MCF 10A (cell line): ENCODE results near the gene CALHM1. TPM values are rescaled to one million over a fixed set of nuclear protein-coding genes. Genes with fewer than 3 reads are reported as not detected.

ENCODE experiments used
- Bru-seq: library from RNA; stranded (reverse); fragments of 400-500 nt; gene quantifications from one replicate; lab custom pipeline; 2021; lab: Mats Ljungman, UMichigan
- BruChase-seq, 2 experiments: library from RNA; stranded (reverse); fragments of 400-500 nt; gene quantifications; one replicate each; lab custom pipeline; 2021; lab: Mats Ljungman, UMichigan
- BruUV-seq: library from RNA; stranded (reverse); fragments of 400-500 nt; replicated peaks from 2 replicates; lab custom pipeline; 2021; lab: Mats Ljungman, UMichigan
- CTCF ChIA-PET: fragments of 300-600 bp; sonication (Branson Sonifier 250); formaldehyde crosslinking; extraction: SDS; loops from one replicate; lab custom pipeline; 2021; ENCODE audit warnings: antibody characterized with exemption, inconsistent platforms; lab: Yijun Ruan, JAX
- POLR2A ChIA-PET: fragments of 300-600, 350-650 bp; sonication (Branson Sonifier 250); formaldehyde crosslinking; extraction: SDS; loops from one replicate; lab custom pipeline; 2020; ENCODE audit warnings: antibody characterized with exemption, inconsistent platforms; lab: Yijun Ruan, JAX
- DNase-seq: peaks from one replicate; pipeline ENCODE4 v3.0.0-alpha.2; 2018; ENCODE audit not compliant: unreplicated experiment
- H3K27ac Mint-ChIP-seq: one replicate; pipeline ENCODE4 v1.8.0; 2022; ENCODE audit warnings: mild to moderate bottlenecking, low read depth, mixed read lengths; ENCODE audit not compliant: unreplicated experiment
- H3K27me3 Mint-ChIP-seq: one replicate; pipeline ENCODE4 v1.8.0; 2022; ENCODE audit warnings: mixed read lengths; ENCODE audit not compliant: insufficient read depth, unreplicated experiment
- H3K36me3 Mint-ChIP-seq: one replicate; pipeline ENCODE4 v1.8.0; 2022; ENCODE audit warnings: mild to moderate bottlenecking, moderate library complexity, mixed read lengths; ENCODE audit not compliant: insufficient read depth, unreplicated experiment
- H3K4me1 Mint-ChIP-seq: one replicate; pipeline ENCODE4 v1.8.0; 2022; ENCODE audit warnings: mixed read lengths; ENCODE audit not compliant: insufficient read depth, unreplicated experiment
- H3K4me3 Mint-ChIP-seq: one replicate; pipeline ENCODE4 v1.8.0; 2022; ENCODE audit warnings: mild to moderate bottlenecking, moderate library complexity, mixed read lengths; ENCODE audit not compliant: unreplicated experiment
- H3K9me3 Mint-ChIP-seq: one replicate; pipeline ENCODE4 v1.8.0; 2022; ENCODE audit warnings: mixed read lengths; ENCODE audit not compliant: unreplicated experiment
- intact Hi-C: fragments of 100-400 bp; cut with micrococcal nuclease; formaldehyde crosslinking; loops from 2 replicates; pipeline ENCODE4 v1.14.1; 2022
- long read RNA-seq: library from polyadenylated mRNA; stranded (forward); transcript quantifications from one replicate; pipeline ENCODE4 v2.0.0, GENCODE V29; 2022
- total RNA-seq: library from RNA; stranded (reverse); gene quantifications from 2 replicates; pipeline ENCODE4 v1.2.3, GENCODE V29; 2022
- TF ChIP-seq, protein P1 (sequence below): fragments of 200-600 bp; IDR thresholded peaks from one replicate; pipeline ENCODE4 v1.8.0; 2022; ENCODE audit warnings: antibody characterized with exemption, mild to moderate bottlenecking; ENCODE audit not compliant: unreplicated experiment

CALHM1 gene, protein sequence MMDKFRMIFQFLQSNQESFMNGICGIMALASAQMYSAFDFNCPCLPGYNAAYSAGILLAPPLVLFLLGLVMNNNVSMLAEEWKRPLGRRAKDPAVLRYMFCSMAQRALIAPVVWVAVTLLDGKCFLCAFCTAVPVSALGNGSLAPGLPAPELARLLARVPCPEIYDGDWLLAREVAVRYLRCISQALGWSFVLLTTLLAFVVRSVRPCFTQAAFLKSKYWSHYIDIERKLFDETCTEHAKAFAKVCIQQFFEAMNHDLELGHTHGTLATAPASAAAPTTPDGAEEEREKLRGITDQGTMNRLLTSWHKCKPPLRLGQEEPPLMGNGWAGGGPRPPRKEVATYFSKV
- not detected in 2 replicates for total RNA-seq
- Bru-seq, nascent RNA: not detected
- BruChase-seq, experiment 1, labeled RNA remaining after a 6-hour chase: not detected
- not detected for BruChase-seq, experiment 2, labeled RNA remaining after a 2-hour chase
- long read RNA-seq: 0 reads

DNA sequence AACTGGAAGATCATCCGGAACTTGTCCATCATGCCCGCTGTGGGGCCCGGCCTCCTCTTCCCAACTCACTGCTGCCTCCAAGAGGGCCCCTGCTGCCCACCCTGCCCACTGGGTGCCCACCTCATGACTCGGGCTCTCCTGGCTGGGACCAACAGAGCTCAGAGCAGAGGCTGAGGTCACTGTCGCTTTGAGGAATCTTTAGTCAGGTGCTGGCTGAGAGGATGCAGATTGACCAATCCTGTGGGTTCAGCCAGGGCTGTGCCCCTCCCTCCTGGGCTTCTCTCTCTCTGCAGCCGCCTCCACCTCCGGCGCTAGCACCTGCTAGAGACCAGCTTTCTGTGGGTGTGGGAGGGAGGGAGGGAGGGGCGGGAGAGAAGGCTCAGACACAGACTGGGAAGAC is at the start of gene CALHM1:
Gene CALHM1 (minus strand): TSS at position 181 of the 400 bp plus-strand sequence. CDS start 149 bp downstream, at position 32.
- no TSS peak for BruUV-seq
- TF ChIP-seq, protein P1, sequence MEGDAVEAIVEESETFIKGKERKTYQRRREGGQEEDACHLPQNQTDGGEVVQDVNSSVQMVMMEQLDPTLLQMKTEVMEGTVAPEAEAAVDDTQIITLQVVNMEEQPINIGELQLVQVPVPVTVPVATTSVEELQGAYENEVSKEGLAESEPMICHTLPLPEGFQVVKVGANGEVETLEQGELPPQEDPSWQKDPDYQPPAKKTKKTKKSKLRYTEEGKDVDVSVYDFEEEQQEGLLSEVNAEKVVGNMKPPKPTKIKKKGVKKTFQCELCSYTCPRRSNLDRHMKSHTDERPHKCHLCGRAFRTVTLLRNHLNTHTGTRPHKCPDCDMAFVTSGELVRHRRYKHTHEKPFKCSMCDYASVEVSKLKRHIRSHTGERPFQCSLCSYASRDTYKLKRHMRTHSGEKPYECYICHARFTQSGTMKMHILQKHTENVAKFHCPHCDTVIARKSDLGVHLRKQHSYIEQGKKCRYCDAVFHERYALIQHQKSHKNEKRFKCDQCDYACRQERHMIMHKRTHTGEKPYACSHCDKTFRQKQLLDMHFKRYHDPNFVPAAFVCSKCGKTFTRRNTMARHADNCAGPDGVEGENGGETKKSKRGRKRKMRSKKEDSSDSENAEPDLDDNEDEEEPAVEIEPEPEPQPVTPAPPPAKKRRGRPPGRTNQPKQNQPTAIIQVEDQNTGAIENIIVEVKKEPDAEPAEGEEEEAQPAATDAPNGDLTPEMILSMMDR: no peak
- no peak for DNase-seq
- Mint-ChIP-seq H3K9me3 (no peaks in the 10 kb centered on the region), H3K36me3 (peaks cover 6% of the 10 kb centered on the region), H3K4me1 (no peaks in the 10 kb centered on the region), H3K27ac (no peak within 1 kb of the TSS), H3K4me3 (no peak within 1 kb of the TSS), H3K27me3 (peaks cover 6% of the 10 kb centered on the region)
- ChIA-PET CTCF (no interaction called here), POLR2A (no interaction called here)
- intact Hi-C loops: no loop called here

DNA sequence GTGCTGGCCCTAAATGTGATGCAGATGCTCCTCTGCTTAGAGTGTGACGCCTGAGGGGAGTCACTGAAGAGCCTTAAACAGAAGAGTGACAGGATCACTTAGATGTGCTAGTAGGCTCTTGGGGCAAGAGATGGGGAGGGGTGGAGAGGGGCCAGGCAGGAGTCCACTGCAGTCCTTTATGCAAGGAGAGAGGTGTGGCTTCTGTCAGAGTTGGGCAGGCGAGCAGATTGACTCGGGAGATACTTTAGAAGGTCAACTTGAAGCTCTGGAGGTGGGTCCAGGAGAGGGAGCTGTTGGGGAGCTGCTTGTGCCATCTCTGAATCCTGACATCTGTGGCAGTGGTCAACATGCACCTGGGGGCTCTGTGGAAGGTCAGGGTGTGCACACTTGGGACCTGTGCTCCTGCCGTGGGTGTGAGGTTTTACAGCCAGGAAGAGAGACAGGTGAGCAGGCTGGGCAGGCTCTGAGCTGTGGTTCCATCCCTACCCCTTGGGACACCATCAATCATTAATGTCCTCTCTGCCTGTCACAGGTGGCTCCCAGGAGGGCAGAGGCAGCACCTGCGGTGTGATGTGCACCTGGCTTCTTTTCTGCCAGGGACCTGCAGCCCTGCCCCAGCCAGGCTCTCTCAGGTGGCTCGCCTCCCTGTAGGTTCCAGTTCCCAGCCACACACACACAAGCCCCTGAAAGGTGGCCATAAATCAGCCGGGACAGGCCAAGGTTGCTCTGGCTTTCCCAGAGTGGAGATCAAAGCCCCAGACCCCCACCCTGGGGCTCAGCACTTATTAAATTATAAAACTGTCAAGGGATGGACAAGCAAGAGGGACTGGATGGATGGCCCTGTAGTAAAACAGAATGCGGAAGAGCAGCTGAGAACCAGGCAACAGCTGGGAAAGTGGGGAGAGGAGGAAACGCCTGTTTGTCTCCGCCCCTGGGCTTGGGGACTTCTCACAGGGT is 48.8 kb upstream of the CALHM1 start:
- no peak for DNase-seq
- BruUV-seq: no TSS peak
- no peaks in the 10 kb centered on the region for H3K36me3 Mint-ChIP-seq
- TF ChIP-seq, protein P1: no peak
- no peak overlapping the region for H3K27ac Mint-ChIP-seq
- no peaks in the 10 kb centered on the region for H3K27me3 Mint-ChIP-seq
- CTCF ChIA-PET: interaction anchor here (0.6 kb wide), 1 partner anchor 658 kb away, joined by 3 read pairs; no protein-coding TSS in a partner anchor
- intact Hi-C loops: no loop called here
- no peaks in the 10 kb centered on the region for H3K9me3 Mint-ChIP-seq
- POLR2A ChIA-PET: no interaction called here
- H3K4me3 Mint-ChIP-seq: no peak overlapping the region
- H3K4me1 Mint-ChIP-seq: peaks cover 6% of the 10 kb centered on the region

DNA sequence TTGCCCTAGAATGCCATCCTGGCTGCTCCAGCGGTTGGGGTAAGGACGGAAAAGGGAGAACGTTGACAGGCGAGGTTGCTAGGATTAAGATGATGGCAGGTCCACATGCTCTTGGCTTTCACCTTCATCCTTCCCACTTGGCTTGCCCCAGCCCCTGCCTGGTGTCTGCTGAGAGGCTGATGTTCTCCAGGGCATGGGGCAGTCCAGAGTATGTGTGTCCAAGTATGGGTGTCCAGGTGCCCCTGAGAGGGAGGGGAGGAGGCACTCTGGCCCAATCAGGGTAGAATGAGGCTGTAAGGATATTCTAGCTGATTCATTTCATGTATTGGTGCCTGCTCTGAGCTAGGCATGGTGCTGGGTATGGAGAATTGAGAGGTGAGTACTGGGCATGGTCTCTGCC is 47.4 kb upstream of the CALHM1 start:
- TF ChIP-seq, protein P1: no peak
- Mint-ChIP-seq H3K4me1 (peaks cover 6% of the 10 kb centered on the region), H3K27ac (no peak overlapping the region), H3K36me3 (no peaks in the 10 kb centered on the region), H3K9me3 (no peaks in the 10 kb centered on the region), H3K4me3 (no peak overlapping the region), H3K27me3 (no peaks in the 10 kb centered on the region)
- BruUV-seq: no TSS peak
- intact Hi-C loops: no loop called here
- CTCF ChIA-PET: no interaction called here
- POLR2A ChIA-PET: no interaction called here
- no peak for DNase-seq
